ENCODE data around the gene SLC41A3.

DNA sequence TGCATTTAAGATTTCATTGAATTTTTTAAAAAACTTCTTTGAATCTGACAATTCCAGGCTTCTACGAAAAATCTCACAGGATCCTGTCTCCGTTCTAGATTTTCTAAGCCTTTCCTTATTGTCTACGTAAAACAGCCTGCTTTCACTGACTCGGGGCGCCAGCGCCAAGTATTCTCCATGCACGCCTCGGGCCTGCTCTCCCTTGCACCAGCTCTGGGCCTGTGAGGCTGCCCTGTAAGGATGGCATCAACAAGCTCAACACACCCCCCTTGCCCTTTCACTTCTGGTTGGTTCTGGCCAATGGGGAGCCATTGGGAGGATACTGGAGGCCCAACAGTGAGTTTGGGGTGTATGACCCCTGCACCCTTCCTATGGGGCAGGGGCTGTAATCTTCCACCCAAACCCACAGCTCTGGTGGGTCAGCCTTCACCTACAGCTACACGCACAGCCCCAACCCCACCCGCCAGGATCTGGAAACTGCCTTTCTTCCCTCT is 47.8 kb downstream of the SLC41A3 start:
- TF ChIP-seq, protein P1, sequence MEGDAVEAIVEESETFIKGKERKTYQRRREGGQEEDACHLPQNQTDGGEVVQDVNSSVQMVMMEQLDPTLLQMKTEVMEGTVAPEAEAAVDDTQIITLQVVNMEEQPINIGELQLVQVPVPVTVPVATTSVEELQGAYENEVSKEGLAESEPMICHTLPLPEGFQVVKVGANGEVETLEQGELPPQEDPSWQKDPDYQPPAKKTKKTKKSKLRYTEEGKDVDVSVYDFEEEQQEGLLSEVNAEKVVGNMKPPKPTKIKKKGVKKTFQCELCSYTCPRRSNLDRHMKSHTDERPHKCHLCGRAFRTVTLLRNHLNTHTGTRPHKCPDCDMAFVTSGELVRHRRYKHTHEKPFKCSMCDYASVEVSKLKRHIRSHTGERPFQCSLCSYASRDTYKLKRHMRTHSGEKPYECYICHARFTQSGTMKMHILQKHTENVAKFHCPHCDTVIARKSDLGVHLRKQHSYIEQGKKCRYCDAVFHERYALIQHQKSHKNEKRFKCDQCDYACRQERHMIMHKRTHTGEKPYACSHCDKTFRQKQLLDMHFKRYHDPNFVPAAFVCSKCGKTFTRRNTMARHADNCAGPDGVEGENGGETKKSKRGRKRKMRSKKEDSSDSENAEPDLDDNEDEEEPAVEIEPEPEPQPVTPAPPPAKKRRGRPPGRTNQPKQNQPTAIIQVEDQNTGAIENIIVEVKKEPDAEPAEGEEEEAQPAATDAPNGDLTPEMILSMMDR (IDR thresholded peaks at IDR 0.05; ENCODE audit: low read length) = no peak
- TF ChIP-seq EZH2 (IDR thresholded peaks at IDR 0.05; ENCODE audit: borderline replicate concordance, low read length) = no peak
